Endothelial cell of umbilical vein (primary cell): Measurements from ENCODE around the gene PDE6D.

ENCODE experiments used
- CTCF ChIP-seq, 2 donors: IDR thresholded peaks; 1 replicate in 1 of 2; 2 replicates in 1 of 2; pipeline ENCODE4 v1.5.1; 2011; ENCODE audit warnings: low read length in 2 of 2, mild to moderate bottlenecking in 2 of 2, moderate library complexity in 2 of 2, control low read depth in 1 of 2, inconsistent platforms in 1 of 2, low read depth in 1 of 2; ENCODE audit not compliant: insufficient read depth in 1 of 2; ENCODE audit errors: extremely low read depth in 1 of 2
- JUN ChIP-seq: IDR thresholded peaks from 2 replicates; pipeline ENCODE4 v1.6.1; 2011; ENCODE audit warnings: borderline replicate concordance, low read depth; ENCODE audit not compliant: insufficient read length, insufficient read depth

- TF ChIP-seq CTCF (IDR thresholded peaks at IDR 0.05; ENCODE audit: extremely low read depth in 1 of 2, insufficient read depth in 1 of 2, low read depth in 1 of 2, low read length in 2 of 2) (no peak), JUN (no peak)
Observed at GRCh38 chr2:231687961-231688360, 93.1 kb downstream of the PDE6D start.
